Epithelial cell of esophagus (primary cell): ENCODE results near the gene TSPAN31.

Experiments used
- DNase-seq: peaks from one replicate; pipeline ENCODE4 v3.0.0; 2010; ENCODE audit warnings: low read depth
- H3K4me3 ChIP-seq: 2 replicates; pipeline ENCODE4 v1.5.1; 2011; ENCODE audit warnings: mild to moderate bottlenecking, low read length, control low read depth
- TF ChIP-seq, protein P1 (sequence below): IDR thresholded peaks from 2 replicates; pipeline ENCODE4 v1.5.1; 2011; ENCODE audit warnings: low read depth, mild to moderate bottlenecking, low read length, control low read depth, inconsistent platforms; ENCODE audit not compliant: insufficient read depth; ENCODE audit errors: missing control alignments

The TSPAN31 gene

DNA sequence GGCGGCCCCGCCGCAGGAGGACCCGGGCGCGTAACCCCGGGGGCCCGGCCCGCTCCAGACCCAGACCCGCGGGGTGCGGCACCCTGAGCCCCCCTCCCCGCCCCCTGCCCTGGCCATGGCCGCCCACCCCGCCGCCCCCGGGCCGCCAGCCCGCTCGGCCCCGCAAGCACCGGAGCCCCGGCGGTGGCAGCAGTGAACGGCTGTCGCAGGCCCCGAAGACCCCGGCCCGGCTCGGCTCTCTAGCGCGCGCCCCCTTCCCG, 10.3 kb downstream of the TSPAN31 start:
- TF ChIP-seq, protein P1, sequence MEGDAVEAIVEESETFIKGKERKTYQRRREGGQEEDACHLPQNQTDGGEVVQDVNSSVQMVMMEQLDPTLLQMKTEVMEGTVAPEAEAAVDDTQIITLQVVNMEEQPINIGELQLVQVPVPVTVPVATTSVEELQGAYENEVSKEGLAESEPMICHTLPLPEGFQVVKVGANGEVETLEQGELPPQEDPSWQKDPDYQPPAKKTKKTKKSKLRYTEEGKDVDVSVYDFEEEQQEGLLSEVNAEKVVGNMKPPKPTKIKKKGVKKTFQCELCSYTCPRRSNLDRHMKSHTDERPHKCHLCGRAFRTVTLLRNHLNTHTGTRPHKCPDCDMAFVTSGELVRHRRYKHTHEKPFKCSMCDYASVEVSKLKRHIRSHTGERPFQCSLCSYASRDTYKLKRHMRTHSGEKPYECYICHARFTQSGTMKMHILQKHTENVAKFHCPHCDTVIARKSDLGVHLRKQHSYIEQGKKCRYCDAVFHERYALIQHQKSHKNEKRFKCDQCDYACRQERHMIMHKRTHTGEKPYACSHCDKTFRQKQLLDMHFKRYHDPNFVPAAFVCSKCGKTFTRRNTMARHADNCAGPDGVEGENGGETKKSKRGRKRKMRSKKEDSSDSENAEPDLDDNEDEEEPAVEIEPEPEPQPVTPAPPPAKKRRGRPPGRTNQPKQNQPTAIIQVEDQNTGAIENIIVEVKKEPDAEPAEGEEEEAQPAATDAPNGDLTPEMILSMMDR = no peak
- DNase-seq = no peak

DNA sequence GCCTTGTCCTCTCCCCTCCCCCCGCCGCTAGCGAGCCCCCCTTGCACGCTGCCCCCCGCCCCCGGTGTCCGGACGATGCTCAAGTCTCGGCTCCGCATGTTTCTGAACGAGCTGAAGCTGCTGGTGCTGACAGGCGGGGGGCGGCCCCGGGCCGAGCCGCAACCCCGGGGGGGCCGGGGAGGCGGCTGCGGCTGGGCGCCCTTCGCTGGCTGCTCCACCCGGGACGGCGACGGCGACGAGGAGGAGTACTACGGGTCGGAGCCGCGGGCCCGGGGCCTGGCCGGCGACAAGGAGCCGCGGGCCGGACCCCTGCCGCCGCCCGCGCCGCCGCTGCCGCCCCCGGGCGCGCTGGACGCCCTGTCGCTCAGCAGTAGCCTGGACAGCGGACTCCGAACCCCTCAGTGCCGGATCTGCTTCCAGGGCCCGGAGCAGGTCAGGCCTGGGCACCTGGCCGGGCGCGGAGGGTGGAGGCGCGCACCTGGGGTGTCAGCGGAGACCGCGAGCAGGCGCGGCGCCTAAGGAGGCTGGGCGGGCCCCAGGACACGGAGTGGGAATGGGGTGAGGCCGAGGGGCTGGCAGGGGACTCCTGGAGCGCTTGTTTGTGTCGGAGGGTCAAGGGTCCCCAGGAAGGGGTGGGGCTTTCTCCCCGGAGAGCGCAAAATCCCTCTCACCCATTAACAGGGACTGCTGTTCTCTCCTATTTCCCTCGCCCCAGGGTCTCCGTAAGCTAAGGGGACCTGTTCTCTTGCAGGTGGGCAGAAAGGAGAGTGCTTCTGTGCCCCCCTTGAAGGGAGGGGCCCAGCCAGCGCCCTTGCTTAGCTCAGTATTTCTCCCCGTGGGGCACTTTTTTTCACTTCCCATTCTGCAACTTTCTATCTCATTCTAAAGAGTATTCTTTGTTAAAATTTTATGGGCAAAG, 10.9 kb downstream of the TSPAN31 start:
- peak overlapping the region; percentile 49 for H3K4me3 ChIP-seq
- TF ChIP-seq, protein P1 = no peak
- peak; percentile 35 for DNase-seq

More for the DNA sequence above, 10.3 kb downstream of the TSPAN31 start:
- peak overlapping the region; percentile 49 for H3K4me3 ChIP-seq

DNA sequence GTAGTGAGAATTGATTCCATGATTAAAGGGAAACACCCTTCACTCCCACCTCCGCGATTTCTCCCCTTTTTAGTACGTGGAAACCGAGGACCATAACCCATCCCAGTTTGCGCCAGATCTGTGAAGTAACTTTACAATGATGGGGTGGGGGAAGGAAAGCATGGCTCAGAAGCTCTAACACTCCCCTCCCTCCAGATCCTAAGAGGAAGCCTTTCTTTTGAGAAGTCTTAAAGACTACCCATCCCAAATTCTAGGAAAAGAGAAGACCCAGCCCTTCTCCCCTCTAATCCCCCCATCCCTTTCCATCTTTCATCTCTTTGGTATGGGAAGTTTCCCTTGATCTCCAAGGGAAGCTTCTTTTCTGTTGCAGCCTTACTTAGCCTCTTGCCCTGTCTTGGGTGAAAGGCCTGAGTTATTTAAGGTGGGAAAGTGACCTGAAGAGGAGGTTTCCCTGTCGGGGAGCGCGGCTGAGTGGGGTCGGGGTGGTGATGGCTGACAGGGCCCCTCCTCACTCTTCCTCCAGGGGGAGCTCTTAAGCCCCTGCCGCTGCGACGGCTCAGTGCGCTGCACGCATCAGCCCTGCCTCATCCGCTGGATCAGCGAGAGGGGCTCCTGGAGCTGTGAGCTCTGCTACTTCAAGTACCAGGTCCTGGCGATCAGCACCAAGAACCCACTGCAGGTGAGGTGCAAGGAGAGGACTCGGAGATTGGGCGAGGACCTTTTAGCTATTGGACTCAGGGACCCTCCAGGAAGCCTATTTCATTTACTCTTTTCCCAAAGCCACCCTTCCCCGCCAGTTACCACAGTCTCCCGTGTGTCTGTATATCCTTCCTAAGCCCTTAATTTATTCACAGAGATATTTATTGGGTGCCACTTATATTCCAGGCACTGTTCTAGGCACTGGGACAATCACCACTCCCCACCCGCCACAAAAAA, 11.8 kb downstream of the TSPAN31 start:
- peak overlapping the region; percentile 49 for H3K4me3 ChIP-seq
- peak; percentile 60 for DNase-seq
- TF ChIP-seq, protein P1 = peak; percentile 82

DNA sequence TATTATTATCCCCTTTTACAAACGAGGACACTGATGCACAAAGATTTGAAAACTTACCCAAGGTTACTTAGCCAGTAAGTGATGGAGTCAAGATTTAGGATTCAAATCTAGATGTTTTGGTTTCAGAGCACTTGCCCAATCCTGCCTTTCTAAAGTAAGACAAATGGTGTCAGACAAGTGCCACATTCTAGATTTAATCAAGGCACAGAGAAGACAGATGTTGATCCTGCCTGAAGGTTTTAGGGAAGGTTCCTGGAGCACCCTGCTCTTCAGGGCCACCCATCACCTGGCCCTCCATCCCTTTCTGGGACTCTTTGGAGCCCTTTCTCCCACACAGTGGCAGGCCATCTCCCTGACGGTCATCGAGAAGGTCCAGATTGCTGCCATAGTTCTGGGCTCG, 12.9 kb downstream of the TSPAN31 start:
- TF ChIP-seq, protein P1 = no peak
- H3K4me3 ChIP-seq = no peak overlapping the region
- no peak for DNase-seq

DNA sequence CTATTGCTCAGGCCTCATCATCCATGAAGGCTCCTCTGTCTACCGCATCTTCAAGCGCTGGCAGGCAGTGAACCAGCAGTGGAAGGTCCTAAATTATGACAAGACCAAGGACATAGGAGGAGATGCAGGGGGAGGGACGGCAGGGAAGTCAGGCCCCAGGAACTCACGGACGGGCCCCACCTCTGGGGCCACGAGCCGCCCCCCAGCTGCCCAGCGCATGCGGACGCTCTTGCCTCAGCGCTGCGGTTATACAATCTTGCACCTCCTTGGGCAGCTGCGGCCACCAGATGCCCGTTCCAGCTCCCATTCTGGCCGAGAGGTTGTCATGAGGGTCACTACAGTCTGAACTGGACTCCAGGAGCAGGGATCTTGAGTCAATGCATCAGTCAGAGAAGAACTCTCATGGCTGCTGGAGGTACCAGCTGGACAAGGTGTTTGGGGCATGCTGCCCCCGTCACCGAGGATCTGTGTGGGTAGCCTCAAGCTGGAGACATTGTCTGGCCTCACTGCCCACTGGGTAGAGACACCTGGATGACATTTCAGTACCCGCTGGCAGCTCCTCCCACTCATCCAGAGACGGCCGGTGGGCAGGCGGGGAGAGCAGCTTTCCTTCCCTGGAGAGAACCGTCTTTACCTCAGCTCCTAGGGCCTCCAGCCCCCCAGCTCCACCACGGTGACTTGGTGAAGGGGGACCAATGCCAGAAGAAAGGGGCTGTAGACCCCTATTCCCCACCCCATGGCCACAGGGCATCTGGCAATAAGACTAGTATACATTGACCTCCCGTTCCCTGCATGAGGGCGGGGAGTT, 13.9 kb downstream of the TSPAN31 start:
- no peak overlapping the region for H3K4me3 ChIP-seq
- DNase-seq = no peak
- TF ChIP-seq, protein P1 = no peak

DNA sequence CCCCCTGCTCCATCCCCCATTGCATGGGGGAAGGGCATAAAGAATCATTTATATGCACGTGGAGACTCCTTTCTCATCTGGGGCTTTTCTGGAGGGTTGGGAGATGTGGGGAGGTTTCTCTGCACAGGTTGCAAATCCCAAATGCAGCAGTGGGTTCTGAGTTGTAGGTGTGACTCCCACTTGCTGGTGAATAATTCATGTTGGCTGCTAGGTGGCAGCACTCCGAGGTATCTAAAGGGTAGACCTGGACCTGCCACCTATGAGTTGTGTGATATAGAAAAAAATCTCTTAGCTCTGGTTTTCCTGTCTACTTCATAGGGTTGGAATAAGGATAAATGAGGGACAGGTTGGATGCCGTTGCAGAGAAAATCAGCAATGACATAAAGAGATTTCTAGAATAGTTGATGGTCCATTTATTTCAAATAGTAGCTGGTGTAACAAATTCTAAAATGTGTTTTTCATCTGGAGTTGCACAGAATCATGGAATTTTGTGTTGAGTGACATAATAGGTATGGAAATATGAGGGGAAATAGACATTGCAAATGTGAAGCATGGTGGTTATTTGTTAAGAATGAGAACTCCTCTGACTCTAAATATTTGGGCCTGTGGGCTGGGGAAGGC, 14.6 kb downstream of the TSPAN31 start:
- DNase-seq = peak; percentile 73
- H3K4me3 ChIP-seq = no peak overlapping the region
- TF ChIP-seq, protein P1 = peak; percentile 73
